ENCODE data around the gene FBN2. TPM values are rescaled to one million over a fixed set of nuclear protein-coding genes. Genes with fewer than 3 reads are reported as not detected.
A peak's percentile ranks its signal among the peaks of the same experiment; 100 is the strongest.

FBN2 gene
- polyA plus RNA-seq (2013) = 0.05 TPM

DNA sequence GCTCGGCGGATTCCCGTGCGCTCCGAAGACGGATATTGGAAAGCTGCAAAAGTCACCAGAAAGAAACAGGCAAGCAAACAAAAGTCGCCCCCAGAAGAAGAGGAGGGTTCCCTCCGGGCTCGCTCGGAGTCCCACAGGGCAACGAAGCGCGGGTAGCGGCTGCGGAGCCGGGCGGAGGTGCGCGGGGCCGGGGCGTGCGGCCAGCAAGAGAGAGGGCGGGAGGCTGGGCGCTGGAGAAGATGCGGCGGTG, at the start of gene FBN2:
TSS of gene FBN2 (minus strand) at position 246 of the 250 bp plus-strand sequence. CDS start 642 bp downstream, outside the sequence.
- 0% methylated on average over 22 of the region's 26 CpGs for WGBS (ENCODE audit: insufficient coverage)
- ChIA-PET CTCF (no interaction called here), POLR2A (no interaction called here)
- Histone ChIP-seq H3K4me1 (ENCODE audit: control extremely low read depth in 1 of 4, control insufficient read depth in 4 of 4, insufficient read depth in 4 of 4, low read length in 3 of 4) (peaks cover 0 to 26% (median 24%) of the 10 kb centered on the region in 4 experiments), H3K9me3 (ENCODE audit: control extremely low read depth in 1 of 5, control insufficient read depth in 4 of 5, insufficient read depth in 2 of 5, low read depth in 1 of 5, low read length in 4 of 5) (no peaks in the 10 kb centered on the region), H3K4me3 (ENCODE audit: control insufficient read depth in 1 of 7, extremely low read depth in 1 of 7, insufficient read depth in 4 of 7, low read depth in 2 of 7, low read length in 6 of 7) (peak within 1 kb of the TSS; percentile 35 to 73 (median 69)), H3K27me3 (replicated peaks in 2 of 5; ENCODE audit: control insufficient read depth in 4 of 5, insufficient read depth in 5 of 5, low read length in 4 of 5) (peaks cover 11 to 66% (median 20%) of the 10 kb centered on the region in 5 experiments), H3K27ac (ENCODE audit: insufficient read depth in 1 of 2, low read depth in 1 of 2, low read length in 2 of 2, poor library complexity in 1 of 2, severe bottlenecking in 2 of 2) (no peak within 1 kb of the TSS), H3K36me3 (ENCODE audit: control insufficient read depth in 4 of 4, insufficient read depth in 4 of 4, low read length in 3 of 4) (no peaks in the 10 kb centered on the region)
- no peak for DNase-seq

- POLR2A ChIA-PET = no interaction called here
- Histone ChIP-seq H3K4me3 (ENCODE audit: control insufficient read depth in 1 of 7, extremely low read depth in 1 of 7, insufficient read depth in 4 of 7, low read depth in 2 of 7, low read length in 6 of 7) (no peak overlapping the region), H3K36me3 (ENCODE audit: control insufficient read depth in 4 of 4, insufficient read depth in 4 of 4, low read length in 3 of 4) (no peaks in the 10 kb centered on the region), H3K9me3 (ENCODE audit: control extremely low read depth in 1 of 5, control insufficient read depth in 4 of 5, insufficient read depth in 2 of 5, low read depth in 1 of 5, low read length in 4 of 5) (peaks cover 0 to 3% (median 0%) of the 10 kb centered on the region in 5 experiments), H3K4me1 (ENCODE audit: control extremely low read depth in 1 of 4, control insufficient read depth in 4 of 4, insufficient read depth in 4 of 4, low read length in 3 of 4) (no peaks in the 10 kb centered on the region), H3K27me3 (replicated peaks in 2 of 5; ENCODE audit: control insufficient read depth in 4 of 5, insufficient read depth in 5 of 5, low read length in 4 of 5) (no peaks in the 10 kb centered on the region), H3K27ac (ENCODE audit: insufficient read depth in 1 of 2, low read depth in 1 of 2, low read length in 2 of 2, poor library complexity in 1 of 2, severe bottlenecking in 2 of 2) (no peak overlapping the region)
- CTCF ChIA-PET = no interaction called here
- DNase-seq = no peak
- 100% methylated on average over 1 of the region's 2 CpGs for WGBS (ENCODE audit: insufficient coverage)
Measured at GRCh38 chr5:128587275-128587674, 49.2 kb upstream of the FBN2 start.

DNA sequence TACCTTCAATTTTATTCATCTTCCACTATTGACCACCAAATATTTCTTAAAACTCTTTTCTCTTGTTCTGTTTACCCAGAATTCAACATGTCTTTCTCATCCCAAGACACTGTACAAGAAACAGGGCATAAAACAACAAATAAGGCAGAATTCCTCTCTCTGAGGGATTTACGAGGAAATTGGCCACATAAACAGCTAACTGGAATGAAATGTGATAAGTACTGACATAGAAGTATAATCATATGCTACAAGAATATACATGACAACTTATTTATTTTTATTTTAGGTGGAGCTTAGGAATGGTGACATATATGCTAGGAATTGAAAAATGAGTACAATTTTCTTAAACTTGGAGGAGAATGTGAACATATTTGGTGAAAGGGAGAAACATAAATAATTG, 48.8 kb upstream of the FBN2 start:
- CTCF ChIA-PET = no interaction called here
- H3K4me1 ChIP-seq (ENCODE audit: control extremely low read depth in 1 of 4, control insufficient read depth in 4 of 4, insufficient read depth in 4 of 4, low read length in 3 of 4) = no peaks in the 10 kb centered on the region
- H3K27ac ChIP-seq (ENCODE audit: insufficient read depth in 1 of 2, low read depth in 1 of 2, low read length in 2 of 2, poor library complexity in 1 of 2, severe bottlenecking in 2 of 2) = no peak overlapping the region
- no peaks in the 10 kb centered on the region for H3K36me3 ChIP-seq (ENCODE audit: control insufficient read depth in 4 of 4, insufficient read depth in 4 of 4, low read length in 3 of 4)
- no peaks in the 10 kb centered on the region for H3K27me3 ChIP-seq (replicated peaks in 2 of 5; ENCODE audit: control insufficient read depth in 4 of 5, insufficient read depth in 5 of 5, low read length in 4 of 5)
- H3K9me3 ChIP-seq (ENCODE audit: control extremely low read depth in 1 of 5, control insufficient read depth in 4 of 5, insufficient read depth in 2 of 5, low read depth in 1 of 5, low read length in 4 of 5) = peaks cover 0 to 3% (median 0%) of the 10 kb centered on the region in 5 experiments
- POLR2A ChIA-PET = no interaction called here
- no CpG with 5 or more reads among the region's 1 CpG for WGBS (ENCODE audit: insufficient coverage)
- no peak overlapping the region for H3K4me3 ChIP-seq (ENCODE audit: control insufficient read depth in 1 of 7, extremely low read depth in 1 of 7, insufficient read depth in 4 of 7, low read depth in 2 of 7, low read length in 6 of 7)
- no peak for DNase-seq

GRCh38 chr5:128579639-128580038, 41.6 kb upstream of the FBN2 start:
- Histone ChIP-seq H3K9me3 (ENCODE audit: control extremely low read depth in 1 of 5, control insufficient read depth in 4 of 5, insufficient read depth in 2 of 5, low read depth in 1 of 5, low read length in 4 of 5) (peaks cover 0 to 3% (median 0%) of the 10 kb centered on the region in 5 experiments), H3K4me1 (ENCODE audit: control extremely low read depth in 1 of 4, control insufficient read depth in 4 of 4, insufficient read depth in 4 of 4, low read length in 3 of 4) (no peaks in the 10 kb centered on the region), H3K4me3 (ENCODE audit: control insufficient read depth in 1 of 7, extremely low read depth in 1 of 7, insufficient read depth in 4 of 7, low read depth in 2 of 7, low read length in 6 of 7) (no peak overlapping the region), H3K36me3 (ENCODE audit: control insufficient read depth in 4 of 4, insufficient read depth in 4 of 4, low read length in 3 of 4) (no peaks in the 10 kb centered on the region), H3K27ac (ENCODE audit: insufficient read depth in 1 of 2, low read depth in 1 of 2, low read length in 2 of 2, poor library complexity in 1 of 2, severe bottlenecking in 2 of 2) (no peak overlapping the region), H3K27me3 (replicated peaks in 2 of 5; ENCODE audit: control insufficient read depth in 4 of 5, insufficient read depth in 5 of 5, low read length in 4 of 5) (no peaks in the 10 kb centered on the region)
- DNase-seq = no peak
- CTCF ChIA-PET = no interaction called here
- POLR2A ChIA-PET = no interaction called here
- 100% methylated on average over 4 of the region's 4 CpGs for WGBS (ENCODE audit: insufficient coverage)

DNA sequence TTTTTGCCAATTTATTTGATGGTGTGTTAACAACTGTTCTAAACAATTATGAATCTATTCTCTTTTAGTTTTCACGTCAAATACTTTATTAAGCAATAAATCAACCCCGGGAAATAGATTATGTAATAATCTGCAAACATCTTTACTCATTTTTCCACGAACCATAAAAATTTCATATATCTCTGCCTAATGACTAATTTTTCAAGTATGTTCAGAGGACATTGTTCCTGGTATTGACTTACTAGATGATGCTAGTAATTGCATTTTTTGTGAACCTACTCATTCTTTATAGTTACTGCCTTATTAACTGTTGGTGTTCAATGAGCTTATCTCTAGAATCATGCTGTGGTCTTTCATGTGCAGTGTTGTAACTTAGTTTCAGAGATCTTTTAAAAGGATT, 41.0 kb upstream of the FBN2 start:
- H3K27ac ChIP-seq (ENCODE audit: insufficient read depth in 1 of 2, low read depth in 1 of 2, low read length in 2 of 2, poor library complexity in 1 of 2, severe bottlenecking in 2 of 2) = no peak overlapping the region
- DNase-seq = no peak
- CTCF ChIA-PET = no interaction called here

GRCh38 chr5:128574041-128574440, 36.0 kb upstream of the FBN2 start:
- ChIA-PET POLR2A (no interaction called here), CTCF (interaction anchor here (0.8 kb wide), 1 partner anchor 11 kb away, joined by 3 read pairs; no protein-coding TSS in a partner anchor)
- H3K4me3 ChIP-seq (ENCODE audit: control insufficient read depth in 1 of 7, extremely low read depth in 1 of 7, insufficient read depth in 4 of 7, low read depth in 2 of 7, low read length in 6 of 7) = no peak overlapping the region
- no peaks in the 10 kb centered on the region for H3K36me3 ChIP-seq (ENCODE audit: control insufficient read depth in 4 of 4, insufficient read depth in 4 of 4, low read length in 3 of 4)
- H3K27me3 ChIP-seq (replicated peaks in 2 of 5; ENCODE audit: control insufficient read depth in 4 of 5, insufficient read depth in 5 of 5, low read length in 4 of 5) = no peaks in the 10 kb centered on the region
- H3K9me3 ChIP-seq (ENCODE audit: control extremely low read depth in 1 of 5, control insufficient read depth in 4 of 5, insufficient read depth in 2 of 5, low read depth in 1 of 5, low read length in 4 of 5) = no peaks in the 10 kb centered on the region
- 100% methylated on average over 1 of the region's 1 CpG for WGBS (ENCODE audit: insufficient coverage)
- no peaks in the 10 kb centered on the region for H3K4me1 ChIP-seq (ENCODE audit: control extremely low read depth in 1 of 4, control insufficient read depth in 4 of 4, insufficient read depth in 4 of 4, low read length in 3 of 4)
- no peak overlapping the region for H3K27ac ChIP-seq (ENCODE audit: insufficient read depth in 1 of 2, low read depth in 1 of 2, low read length in 2 of 2, poor library complexity in 1 of 2, severe bottlenecking in 2 of 2)
- DNase-seq = no peak

More for the DNA sequence above, 41.0 kb upstream of the FBN2 start:
- POLR2A ChIA-PET = no interaction called here
- Histone ChIP-seq H3K4me1 (ENCODE audit: control extremely low read depth in 1 of 4, control insufficient read depth in 4 of 4, insufficient read depth in 4 of 4, low read length in 3 of 4) (no peaks in the 10 kb centered on the region), H3K36me3 (ENCODE audit: control insufficient read depth in 4 of 4, insufficient read depth in 4 of 4, low read length in 3 of 4) (no peaks in the 10 kb centered on the region), H3K9me3 (ENCODE audit: control extremely low read depth in 1 of 5, control insufficient read depth in 4 of 5, insufficient read depth in 2 of 5, low read depth in 1 of 5, low read length in 4 of 5) (peaks cover 0 to 3% (median 0%) of the 10 kb centered on the region in 5 experiments), H3K27me3 (replicated peaks in 2 of 5; ENCODE audit: control insufficient read depth in 4 of 5, insufficient read depth in 5 of 5, low read length in 4 of 5) (no peaks in the 10 kb centered on the region), H3K4me3 (ENCODE audit: control insufficient read depth in 1 of 7, extremely low read depth in 1 of 7, insufficient read depth in 4 of 7, low read depth in 2 of 7, low read length in 6 of 7) (no peak overlapping the region)
- no CpG with 5 or more reads among the region's 3 CpGs for WGBS (ENCODE audit: insufficient coverage)

GRCh38 chr5:128572930-128573319, 34.9 kb upstream of the FBN2 start:
- Histone ChIP-seq H3K4me1 (ENCODE audit: control extremely low read depth in 1 of 4, control insufficient read depth in 4 of 4, insufficient read depth in 4 of 4, low read length in 3 of 4) (no peaks in the 10 kb centered on the region), H3K9me3 (ENCODE audit: control extremely low read depth in 1 of 5, control insufficient read depth in 4 of 5, insufficient read depth in 2 of 5, low read depth in 1 of 5, low read length in 4 of 5) (no peaks in the 10 kb centered on the region), H3K4me3 (ENCODE audit: control insufficient read depth in 1 of 7, extremely low read depth in 1 of 7, insufficient read depth in 4 of 7, low read depth in 2 of 7, low read length in 6 of 7) (no peak overlapping the region), H3K36me3 (ENCODE audit: control insufficient read depth in 4 of 4, insufficient read depth in 4 of 4, low read length in 3 of 4) (no peaks in the 10 kb centered on the region), H3K27me3 (replicated peaks in 2 of 5; ENCODE audit: control insufficient read depth in 4 of 5, insufficient read depth in 5 of 5, low read length in 4 of 5) (no peaks in the 10 kb centered on the region), H3K27ac (ENCODE audit: insufficient read depth in 1 of 2, low read depth in 1 of 2, low read length in 2 of 2, poor library complexity in 1 of 2, severe bottlenecking in 2 of 2) (no peak overlapping the region)
- POLR2A ChIA-PET = no interaction called here
- DNase-seq = no peak
- CTCF ChIA-PET = no interaction called here
- WGBS (ENCODE audit: insufficient coverage) = 82% methylated on average over 2 of the region's 2 CpGs
